OCI-LY3 (cell line): ENCODE data around the gene WDSUB1.

Source experiments
- H2AFZ ChIP-seq: fragments of 200-600, 300-600 bp; shearing (Covaris generic); 2 replicates; pipeline ENCODE4 v1.6.0; 2014; ENCODE audit warnings: antibody characterized with exemption, low read depth, low read length
- H3K27ac ChIP-seq: fragments of 200-600, 300-600 bp; sonication (generic); 2 replicates; pipeline ENCODE4 v1.5.1; 2014; ENCODE audit warnings: mild to moderate bottlenecking, low read length, moderate library complexity, mixed read lengths
- H3K27me3 ChIP-seq: fragments of 200-600, 300-600 bp; sonication (generic); 2 replicates; pipeline ENCODE4 v1.6.1; 2014; ENCODE audit warnings: low read depth, low read length, mixed read lengths
- H3K36me3 ChIP-seq: fragments of 200-600, 300-600 bp; sonication (generic); replicated peaks from 2 replicates; pipeline ENCODE3; 2014; ENCODE audit warnings: low read depth, low read length, mixed read lengths
- H3K4me1 ChIP-seq: fragments of 300-600, 200-600 bp; sonication (generic); 2 replicates; pipeline ENCODE4 v1.6.1; 2014; ENCODE audit warnings: low read length, mixed read lengths
- H3K4me2 ChIP-seq: fragments of 200-600, 300-600 bp; sonication (generic); 2 replicates; pipeline ENCODE4 v1.6.1; 2014; ENCODE audit warnings: low read length, mixed read lengths
- H3K4me3 ChIP-seq: fragments of 300-600, 200-600 bp; sonication (generic); 2 replicates; pipeline ENCODE4 v1.5.1; 2014; ENCODE audit warnings: antibody characterized with exemption, mild to moderate bottlenecking, low read length, moderate library complexity
- H3K79me2 ChIP-seq: fragments of 300-600, 200-600 bp; shearing (Covaris generic); 2 replicates; pipeline ENCODE4 v1.6.1; 2014; ENCODE audit warnings: mild to moderate bottlenecking, low read length, mixed read lengths
- H3K9ac ChIP-seq: fragments of 300-600, 200-600 bp; shearing (Covaris generic); 2 replicates; pipeline ENCODE4 v1.6.0; 2014; ENCODE audit warnings: mild to moderate bottlenecking, low read length, moderate library complexity
- H3K9me3 ChIP-seq: fragments of 200-600, 300-600 bp; shearing (Covaris generic); 2 replicates; pipeline ENCODE4 v1.6.1; 2014; ENCODE audit warnings: low read length, mixed read lengths; ENCODE audit not compliant: insufficient read depth
- H4K20me1 ChIP-seq: fragments of 200-600, 300-600 bp; sonication (generic); 2 replicates; pipeline ENCODE4 v1.6.1; 2016; ENCODE audit warnings: low read length, mixed read lengths; ENCODE audit not compliant: insufficient read depth
- CTCF ChIP-seq: fragments of 200-600, 300-600 bp; sonication (generic); IDR thresholded peaks from 2 replicates; pipeline ENCODE4 v1.5.1; 2014; ENCODE audit warnings: antibody characterized with exemption, low read length, low read depth
- EZH2phosphoT487 ChIP-seq: fragments of 200-600 bp; shearing (Covaris generic); IDR thresholded peaks from 2 replicates; pipeline ENCODE4 v1.6.1; 2018; ENCODE audit warnings: antibody characterized with exemption, mixed run types, low read depth

WDSUB1 gene

GRCh38 chr2:159188449-159188848 is 98.1 kb downstream of the WDSUB1 start:
- no peak overlapping the region for H3K4me3 ChIP-seq
- no peaks in the 10 kb centered on the region for H3K79me2 ChIP-seq
- no peaks in the 10 kb centered on the region for H3K9me3 ChIP-seq
- no peaks in the 10 kb centered on the region for H4K20me1 ChIP-seq
- H3K4me2 ChIP-seq = no peak overlapping the region
- no peak overlapping the region for H2AFZ ChIP-seq
- H3K4me1 ChIP-seq = peaks cover 19% of the 10 kb centered on the region
- 0 out of 2 replicates have a peak, but pooled peaks cover 4% of the 10 kb centered on the region for H3K27me3 ChIP-seq
- H3K27ac ChIP-seq = no peak overlapping the region
- no peaks in the 10 kb centered on the region for H3K36me3 ChIP-seq
- H3K9ac ChIP-seq = no peak overlapping the region
- no peak for TF ChIP-seq CTCF
- no peak for TF ChIP-seq EZH2phosphoT487

- no peaks in the 10 kb centered on the region for H3K36me3 ChIP-seq
- H3K79me2 ChIP-seq = no peaks in the 10 kb centered on the region
- H2AFZ ChIP-seq = no peak overlapping the region
- TF ChIP-seq CTCF = no peak
- no peak for TF ChIP-seq EZH2phosphoT487
- H3K4me2 ChIP-seq = peak overlapping the region; percentile 26; the same call in 1 of the 2 replicates
- 0 out of 2 replicates have a peak, but pooled peaks cover 4% of the 10 kb centered on the region for H3K27me3 ChIP-seq
- no peaks in the 10 kb centered on the region for H3K9me3 ChIP-seq
- no peak overlapping the region for H3K27ac ChIP-seq
- H4K20me1 ChIP-seq = no peaks in the 10 kb centered on the region
- H3K9ac ChIP-seq = no peak overlapping the region
- peaks cover 19% of the 10 kb centered on the region for H3K4me1 ChIP-seq
- H3K4me3 ChIP-seq = no peak overlapping the region
Observed at GRCh38 chr2:159187106-159187505, 99.4 kb downstream of the WDSUB1 start.

- Histone ChIP-seq H3K4me3 (no peak overlapping the region), H3K27me3 (0 out of 2 replicates have a peak, but pooled peaks cover 4% of the 10 kb centered on the region), H4K20me1 (no peaks in the 10 kb centered on the region), H3K4me1 (peaks cover 19% of the 10 kb centered on the region), H3K9ac (no peak overlapping the region), H3K79me2 (no peaks in the 10 kb centered on the region), H3K4me2 (peak overlapping the region; percentile 26), H3K9me3 (no peaks in the 10 kb centered on the region), H3K27ac (no peak overlapping the region), H3K36me3 (no peaks in the 10 kb centered on the region), H2AFZ (no peak overlapping the region)
- TF ChIP-seq CTCF (no peak), EZH2phosphoT487 (no peak)
Observed at GRCh38 chr2:159186462-159186861, 100.0 kb downstream of the WDSUB1 start.
